ENCODE results near the gene FBXO34.

The FBXO34 gene

DNA sequence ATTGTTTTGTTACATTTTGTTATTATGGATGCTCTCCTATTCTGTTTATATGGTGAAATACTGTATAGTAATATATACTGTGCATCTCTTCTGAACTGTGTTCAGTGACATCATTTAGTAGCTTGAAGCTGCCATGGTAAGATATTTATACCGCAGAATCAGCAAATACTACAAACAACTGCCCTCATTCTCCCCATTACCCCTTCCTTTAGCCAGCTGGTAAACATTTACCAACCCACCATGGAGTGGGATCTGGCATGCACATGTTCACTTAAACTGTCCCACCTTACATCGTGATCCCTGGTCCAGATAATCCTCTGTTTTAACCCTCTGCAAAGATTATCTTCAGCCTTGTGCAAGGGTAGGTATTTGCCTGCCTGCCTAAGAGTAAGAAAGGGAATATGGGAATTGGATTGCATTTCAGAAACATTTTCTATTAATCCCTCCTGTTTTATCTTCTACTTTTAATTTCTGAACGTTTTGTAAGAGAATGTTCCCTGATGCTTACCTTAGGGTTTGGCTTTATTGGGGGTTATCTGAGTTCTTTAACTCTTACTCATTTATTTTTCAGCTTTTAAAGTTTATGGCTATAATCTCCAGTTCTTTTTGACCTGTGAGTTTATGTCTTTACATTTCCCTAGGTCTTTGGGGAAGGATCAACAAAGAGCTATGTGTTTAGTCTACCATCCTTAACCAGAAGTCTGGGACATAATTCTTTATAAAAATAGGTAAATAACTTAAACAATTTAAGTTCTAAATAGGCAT lies 46.5 kb downstream of the FBXO34 start:
- TF ChIP-seq CTCF (IDR thresholded peaks at IDR 0.05) = no peak

DNA sequence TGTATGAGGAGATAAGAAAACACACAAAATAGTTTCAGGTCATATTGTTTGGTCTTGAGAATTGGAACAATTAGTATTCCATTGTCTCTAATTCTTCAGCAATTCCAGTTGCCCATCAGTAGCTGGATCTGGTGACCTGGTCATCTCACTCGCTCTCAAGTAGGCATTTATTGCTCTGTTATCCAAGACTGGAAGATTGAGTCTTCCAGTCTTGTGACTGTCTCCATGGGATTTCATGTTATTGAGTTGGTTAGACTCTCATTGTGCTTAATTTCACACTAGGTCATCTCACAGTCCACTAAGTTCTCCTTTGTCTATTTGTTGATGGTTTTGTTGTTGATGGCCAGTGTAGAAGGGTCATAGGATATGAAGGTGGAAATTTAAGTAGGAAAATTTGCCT lies 47.5 kb downstream of the FBXO34 start:
- no peak for TF ChIP-seq CTCF (IDR thresholded peaks at IDR 0.05)
- H3K27me3 ChIP-seq = no peaks in the 10 kb centered on the region
- no peak overlapping the region for H3K27ac ChIP-seq
- H3K36me3 ChIP-seq = peaks cover 4% of the 10 kb centered on the region
- no peaks in the 10 kb centered on the region for H3K4me1 ChIP-seq (ENCODE audit: control insufficient read depth in 1 of 2, insufficient read depth in 1 of 2, low read depth in 1 of 2, low read length in 1 of 2)
- no peaks in the 10 kb centered on the region for H3K9me3 ChIP-seq
- H3K4me3 ChIP-seq (ENCODE audit: low read depth in 1 of 2, low read length in 1 of 2) = no peak overlapping the region

More for the DNA sequence above, 46.5 kb downstream of the FBXO34 start:
- H3K9me3 ChIP-seq = no peaks in the 10 kb centered on the region
- H3K27ac ChIP-seq = no peak overlapping the region
- no peaks in the 10 kb centered on the region for H3K4me1 ChIP-seq (ENCODE audit: control insufficient read depth in 1 of 2, insufficient read depth in 1 of 2, low read depth in 1 of 2, low read length in 1 of 2)
- peaks cover 4% of the 10 kb centered on the region for H3K36me3 ChIP-seq
- H3K27me3 ChIP-seq = no peaks in the 10 kb centered on the region
- H3K4me3 ChIP-seq (ENCODE audit: low read depth in 1 of 2, low read length in 1 of 2) = no peak overlapping the region

DNA sequence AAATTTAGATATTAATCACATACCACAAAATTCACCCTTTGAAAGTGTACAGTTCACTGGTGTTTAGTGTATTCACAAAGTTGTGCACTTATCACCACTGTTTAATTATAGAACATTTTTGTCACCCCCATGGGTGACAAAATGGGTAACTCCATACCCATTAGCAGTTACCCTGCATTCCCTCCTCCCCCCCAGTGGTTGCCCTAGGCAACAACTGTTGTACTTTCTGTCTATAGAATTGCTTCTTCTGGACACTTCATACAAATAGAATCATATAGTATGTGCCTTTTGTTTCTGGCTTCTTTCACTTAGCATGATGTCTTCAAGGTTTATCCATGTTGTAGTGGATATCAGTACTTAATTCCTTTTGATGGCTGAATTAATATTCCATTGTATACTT lies 52.7 kb downstream of the FBXO34 start:
- no peak for TF ChIP-seq CTCF (IDR thresholded peaks at IDR 0.05)
- Histone ChIP-seq H3K27me3 (no peaks in the 10 kb centered on the region), H3K4me1 (ENCODE audit: control insufficient read depth in 1 of 2, insufficient read depth in 1 of 2, low read depth in 1 of 2, low read length in 1 of 2) (peaks cover 4 to 7% of the 10 kb centered on the region in 2 experiments), H3K9me3 (no peaks in the 10 kb centered on the region), H3K36me3 (no peaks in the 10 kb centered on the region), H3K27ac (no peak overlapping the region), H3K4me3 (ENCODE audit: low read depth in 1 of 2, low read length in 1 of 2) (no peak overlapping the region)

DNA sequence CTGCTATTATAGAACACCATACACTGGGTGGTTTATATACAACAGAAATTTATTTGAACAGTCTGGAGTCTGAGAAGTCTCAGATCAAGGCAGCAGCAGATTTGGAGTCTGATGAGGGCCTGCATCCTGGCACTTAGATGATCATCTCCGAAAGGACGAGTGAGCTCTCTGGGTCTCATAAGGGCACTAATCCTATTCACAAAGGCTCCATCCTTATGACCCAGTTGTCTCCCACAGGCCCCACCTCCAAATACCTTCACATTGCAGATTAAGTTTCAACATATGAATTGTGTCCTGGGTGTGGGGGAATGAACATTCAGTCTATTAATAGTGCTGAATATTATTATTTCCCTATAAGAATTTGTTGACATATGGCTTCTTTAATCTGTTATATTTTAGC lies 53.6 kb downstream of the FBXO34 start:
- Histone ChIP-seq H3K27me3 (no peaks in the 10 kb centered on the region), H3K9me3 (no peaks in the 10 kb centered on the region), H3K4me3 (ENCODE audit: low read depth in 1 of 2, low read length in 1 of 2) (no peak overlapping the region), H3K27ac (no peak overlapping the region), H3K4me1 (ENCODE audit: control insufficient read depth in 1 of 2, insufficient read depth in 1 of 2, low read depth in 1 of 2, low read length in 1 of 2) (peaks cover 4 to 7% of the 10 kb centered on the region in 2 experiments), H3K36me3 (no peaks in the 10 kb centered on the region)
- TF ChIP-seq CTCF (IDR thresholded peaks at IDR 0.05) = no peak

DNA sequence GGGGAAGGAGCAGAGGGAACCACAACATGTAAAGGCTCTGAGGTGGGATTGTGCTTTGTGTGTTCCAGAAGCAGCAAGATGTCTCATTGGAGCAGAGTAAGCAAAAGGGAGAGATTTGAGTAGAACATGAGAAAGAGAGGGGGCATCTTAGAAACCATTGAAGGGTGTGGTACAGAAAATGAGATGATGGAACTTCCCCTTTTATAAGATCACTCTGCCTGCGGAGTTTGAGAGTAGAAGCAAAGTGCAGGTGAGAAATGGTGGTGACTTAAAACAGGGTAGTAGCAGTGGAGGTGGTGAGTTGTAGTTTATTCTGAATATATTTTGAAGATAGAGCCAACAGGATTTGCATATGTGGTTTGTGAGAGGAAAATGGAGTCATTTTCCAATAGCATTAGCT lies 56.0 kb downstream of the FBXO34 start:
- Histone ChIP-seq H3K4me3 (ENCODE audit: low read depth in 1 of 2, low read length in 1 of 2) (no peak overlapping the region), H3K27me3 (no peaks in the 10 kb centered on the region), H3K27ac (peak overlapping the region; percentile 3), H3K36me3 (no peaks in the 10 kb centered on the region), H3K4me1 (ENCODE audit: control insufficient read depth in 1 of 2, insufficient read depth in 1 of 2, low read depth in 1 of 2, low read length in 1 of 2) (peaks cover 4 to 7% of the 10 kb centered on the region in 2 experiments), H3K9me3 (no peaks in the 10 kb centered on the region)
- no peak for TF ChIP-seq CTCF (IDR thresholded peaks at IDR 0.05)

All from neutrophil (primary cell).